ENCODE data around the gene WIPI1.

- TF ChIP-seq ATF2 (CRISPR knock-in tag; IDR thresholded peaks at IDR 0.05; ENCODE audit: borderline replicate concordance, low read depth) = no peak
- TF ChIP-seq CTCF (IDR thresholded peaks at IDR 0.05) = no peak
- no peak for TF ChIP-seq NFYB (CRISPR knock-in tag; conservative IDR thresholded peaks at IDR 0.05; ENCODE audit: low read depth)
- TF ChIP-seq CREB1 (CRISPR knock-in tag; IDR thresholded peaks at IDR 0.05) = no peak
- no peak for TF ChIP-seq ZNF138 (CRISPR knock-in tag; conservative IDR thresholded peaks at IDR 0.05)
- no peak for TF ChIP-seq MLX (CRISPR knock-in tag; IDR thresholded peaks at IDR 0.05)
- no peak for TF ChIP-seq GABPB1 (CRISPR knock-in tag; IDR thresholded peaks at IDR 0.05)
- TF ChIP-seq SP1 (CRISPR knock-in tag; conservative IDR thresholded peaks at IDR 0.05) = no peak
- TF ChIP-seq KAT7 (CRISPR knock-in tag; IDR thresholded peaks at IDR 0.05; ENCODE audit: borderline replicate concordance) = no peak
- no peak for TF ChIP-seq ZNF263 (CRISPR knock-in tag; IDR thresholded peaks at IDR 0.05; ENCODE audit: low read depth)
- TF ChIP-seq STAT6 (CRISPR knock-in tag; conservative IDR thresholded peaks at IDR 0.05; ENCODE audit: low read depth) = no peak
Measured at GRCh38 chr17:68394608-68395331, 62.5 kb downstream of the WIPI1 start.

Data from WTC11 (cell line).